HK-2 (cell line): Measurements from ENCODE around the gene TEAD3.
A peak's percentile ranks its signal among the peaks of the same experiment; 100 is the strongest.

Experiments
- DNase-seq: peaks from one replicate; pipeline ENCODE4 v3.0.0-alpha.2; 2018; ENCODE audit not compliant: unreplicated experiment

TEAD3 gene

DNA sequence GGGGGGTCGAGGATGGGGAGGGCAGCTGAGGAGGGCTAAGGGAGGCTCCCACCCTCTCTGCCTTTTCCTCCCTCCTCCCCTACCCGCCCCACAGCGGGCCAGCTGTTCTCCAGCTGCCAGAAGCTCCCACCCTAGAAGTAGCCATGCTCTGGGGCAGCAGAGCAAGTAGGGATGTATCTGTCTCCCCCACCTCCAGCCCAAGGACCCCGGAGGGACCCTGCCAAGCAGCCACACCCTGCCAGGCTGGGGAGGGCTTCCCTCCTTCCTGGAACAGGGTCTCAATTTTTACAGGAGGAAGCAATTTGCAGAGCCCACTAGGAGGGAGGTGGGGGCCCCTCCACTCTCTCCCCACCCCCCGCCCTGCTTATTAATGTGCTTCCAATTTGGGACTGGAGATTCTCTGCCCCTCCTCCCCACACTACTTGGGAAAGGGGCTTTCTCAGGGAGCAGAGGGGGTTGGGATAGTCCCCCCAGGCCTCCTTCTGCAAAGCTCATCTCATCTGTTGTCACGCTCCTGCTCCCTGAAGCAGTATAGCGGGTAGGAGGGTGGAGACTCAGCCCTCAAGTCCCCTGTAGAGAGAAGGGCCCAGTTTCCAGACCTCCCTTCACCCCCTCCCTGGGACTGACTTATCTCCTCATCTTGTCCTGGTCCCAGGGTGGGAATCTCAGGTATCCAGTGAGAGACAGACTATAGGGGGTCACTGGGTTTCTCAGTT, 4.5 kb downstream of the TEAD3 start:
- no peak for DNase-seq

DNA sequence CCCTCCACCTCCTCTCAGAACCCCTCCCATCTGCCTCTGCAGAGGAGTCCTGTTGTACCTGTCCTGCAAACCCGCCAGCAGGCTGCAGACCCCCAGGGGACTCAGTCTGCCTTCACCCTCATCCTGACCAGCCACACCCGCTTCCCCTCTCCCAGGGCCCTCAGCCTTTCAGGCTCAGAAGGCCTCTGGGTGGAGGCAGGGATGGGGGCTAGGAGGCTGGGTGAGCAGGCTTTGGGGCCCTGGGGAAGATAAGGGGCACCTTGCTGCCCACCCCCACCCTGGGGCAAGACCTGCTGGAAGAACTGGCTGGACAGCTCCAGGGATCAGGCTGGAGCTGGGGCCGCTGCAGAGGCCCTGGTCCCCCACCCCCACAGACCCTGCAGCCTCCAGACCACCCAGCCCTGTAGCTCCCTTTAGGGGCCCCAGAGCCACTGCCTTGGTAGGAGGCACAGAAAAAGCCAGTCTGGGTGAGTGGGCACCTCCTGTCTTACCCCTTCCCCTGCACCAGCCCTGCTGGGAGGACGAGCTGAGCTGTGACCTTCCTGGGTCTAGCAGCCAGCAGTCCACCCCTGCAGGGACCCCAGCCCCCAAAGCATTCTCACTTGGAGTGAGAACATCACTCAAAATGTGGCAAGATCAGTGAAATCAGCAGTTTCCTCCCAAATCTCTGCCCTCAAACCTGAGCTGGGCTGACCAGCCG, 5.2 kb downstream of the TEAD3 start:
- DNase-seq = no peak

GRCh38 chr6:35490821-35491557, 5.9 kb downstream of the TEAD3 start:
- no peak for DNase-seq

GRCh38 chr6:35489995-35490791, 6.7 kb downstream of the TEAD3 start:
- no peak for DNase-seq

DNA sequence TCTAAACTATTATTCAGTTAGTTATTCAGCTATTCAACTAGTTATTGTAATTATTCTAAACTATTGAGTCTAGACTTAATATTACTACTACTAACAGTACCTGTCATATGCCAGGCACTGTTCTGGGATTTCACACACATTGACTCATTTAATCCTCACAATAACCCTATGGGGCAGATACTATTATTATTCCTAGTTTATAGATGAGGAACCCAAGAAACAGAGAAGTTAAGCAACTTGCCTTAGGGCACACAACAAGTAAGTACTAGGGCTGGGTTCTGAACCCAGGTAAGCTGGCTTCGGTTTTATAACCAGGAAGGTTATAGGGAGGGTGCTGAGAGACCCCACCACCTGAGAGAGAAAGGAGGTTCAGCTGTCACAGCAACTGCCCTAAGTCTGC, 7.8 kb downstream of the TEAD3 start:
- DNase-seq = no peak

DNA sequence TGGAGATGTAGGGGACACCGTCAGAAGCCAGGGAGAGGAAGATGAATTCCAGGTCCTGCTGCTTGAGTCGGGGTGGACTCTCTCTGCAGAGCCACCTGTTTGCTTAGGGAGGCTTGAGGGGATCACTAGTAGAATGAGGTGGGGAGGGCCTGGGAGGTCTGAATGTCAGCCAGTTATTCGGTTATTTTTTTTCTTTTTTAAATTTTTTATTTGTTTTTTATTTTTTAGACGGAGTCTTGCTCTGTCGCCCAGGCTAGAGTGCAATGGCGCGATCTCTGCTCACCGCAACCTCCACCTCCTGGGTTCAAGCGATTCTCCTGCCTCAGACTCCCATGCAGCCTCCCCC, 8.4 kb downstream of the TEAD3 start:
- DNase-seq = no peak

GRCh38 chr6:35487658-35488516, 9.0 kb downstream of the TEAD3 start:
- no peak for DNase-seq

- DNase-seq = no peak
Measured at GRCh38 chr6:35486005-35486925, 10.6 kb downstream of the TEAD3 start.

GRCh38 chr6:35485402-35485877, 11.4 kb downstream of the TEAD3 start:
- DNase-seq = peak; percentile 58

DNA sequence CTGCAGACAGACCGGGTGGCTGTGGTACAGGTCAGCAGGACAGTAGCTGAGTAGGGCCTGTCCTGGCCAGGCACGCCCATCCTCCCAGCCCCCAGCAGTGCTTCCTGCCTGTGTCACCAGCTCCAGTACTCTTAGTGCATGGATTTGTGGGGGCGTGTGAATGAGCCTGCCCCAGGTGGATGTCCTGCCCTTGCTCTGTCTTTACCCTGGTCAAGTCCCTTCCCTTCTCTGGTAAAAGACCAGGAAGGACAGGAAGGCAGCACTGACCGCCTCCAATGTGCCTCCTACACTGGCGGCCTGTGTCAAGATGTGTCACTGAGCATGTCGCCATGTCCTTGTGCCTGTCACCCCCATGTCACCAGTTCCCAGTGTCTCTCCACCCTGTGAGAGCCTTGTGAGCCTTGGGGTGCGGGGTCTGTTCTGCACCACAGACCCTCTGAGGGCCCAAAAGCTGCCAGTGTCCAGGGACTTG, 11.9 kb downstream of the TEAD3 start:
- peak; percentile 63 for DNase-seq

GRCh38 chr6:35483893-35484645, 12.8 kb downstream of the TEAD3 start:
- no peak for DNase-seq

DNA sequence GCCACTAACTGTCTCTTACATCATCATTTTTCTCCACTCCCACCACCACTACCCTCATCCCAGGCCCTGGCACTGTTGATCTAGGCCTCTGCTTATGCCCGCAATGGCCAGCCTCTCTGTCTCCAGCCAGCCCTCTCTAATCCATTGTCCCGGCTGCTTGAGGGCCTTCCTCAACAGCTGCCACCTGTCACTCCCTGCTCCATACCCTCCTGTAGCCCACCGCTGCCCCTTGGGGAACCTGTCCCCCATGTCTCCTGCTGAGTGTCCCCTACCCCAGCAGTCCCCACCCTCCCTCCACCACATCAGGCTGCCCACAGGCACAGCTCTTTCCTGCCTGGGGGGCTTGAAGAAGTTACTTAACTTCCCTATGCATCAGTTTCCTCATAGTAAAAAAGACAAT, 13.4 kb downstream of the TEAD3 start:
- no peak for DNase-seq

DNA sequence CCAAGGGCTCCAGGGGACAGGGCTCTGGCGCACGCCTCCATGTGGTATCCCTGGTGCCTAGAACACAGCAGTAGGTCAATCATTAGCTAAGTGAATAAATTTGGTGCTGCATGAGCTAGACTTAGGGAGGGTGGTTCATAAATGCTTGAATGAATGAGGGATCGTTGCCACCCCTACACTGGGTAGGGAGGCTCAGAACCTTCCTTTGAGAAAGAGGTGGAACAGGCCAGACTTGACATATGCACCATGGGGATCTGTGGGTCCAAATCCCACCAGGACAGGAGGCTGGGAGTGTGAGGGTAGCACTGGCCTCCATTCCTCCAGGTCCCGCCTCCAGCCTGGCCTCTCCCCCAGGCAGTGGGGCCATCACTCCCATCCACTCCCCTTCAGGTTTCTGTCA, 13.8 kb downstream of the TEAD3 start:
- no peak for DNase-seq

DNA sequence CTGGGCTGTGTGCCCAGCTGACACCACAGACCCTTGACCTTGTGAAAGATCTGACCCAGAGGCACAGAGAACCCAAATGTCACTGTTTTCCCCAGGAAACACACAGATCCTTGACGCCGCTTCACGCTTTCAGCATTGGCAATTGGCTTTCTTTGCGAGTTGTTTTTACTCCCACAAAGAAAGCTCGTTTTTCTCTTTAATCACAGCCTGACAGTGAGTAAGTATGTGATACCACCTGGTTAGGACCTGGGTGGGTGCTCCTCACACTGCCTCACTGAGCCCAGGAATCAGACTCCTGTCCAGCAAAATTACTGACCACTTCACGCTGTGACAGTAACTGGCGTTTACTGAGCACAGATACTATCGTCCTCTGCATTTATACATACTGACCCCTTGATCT, 15.7 kb downstream of the TEAD3 start:
- no peak for DNase-seq

DNA sequence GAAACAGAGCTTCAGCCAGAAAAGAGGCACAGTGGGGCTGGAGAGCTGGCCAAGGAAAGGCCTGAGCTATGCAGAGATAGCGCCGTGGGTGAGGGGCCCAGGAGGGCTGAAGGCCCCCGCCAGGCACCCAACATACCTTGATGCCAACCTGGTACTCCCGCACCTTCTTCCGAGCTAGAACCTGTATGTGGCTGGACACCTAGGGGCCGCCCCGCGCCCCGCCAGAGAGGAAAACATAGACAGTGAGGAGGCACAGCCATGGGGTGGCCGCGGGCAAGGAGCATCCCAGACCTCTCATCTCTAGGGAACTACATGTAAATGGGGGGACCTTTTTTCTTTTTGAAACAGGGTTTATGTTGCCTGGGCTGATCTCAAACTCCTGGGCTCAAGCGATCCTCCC, 16.7 kb downstream of the TEAD3 start:
- DNase-seq = no peak

GRCh38 chr6:35478259-35478658, 18.6 kb downstream of the TEAD3 start:
- no peak for DNase-seq

- DNase-seq = no peak
Measured at GRCh38 chr6:35477551-35478179, 19.2 kb downstream of the TEAD3 start.

- no peak for DNase-seq
Measured at GRCh38 chr6:35477028-35477427, 19.9 kb downstream of the TEAD3 start.

DNA sequence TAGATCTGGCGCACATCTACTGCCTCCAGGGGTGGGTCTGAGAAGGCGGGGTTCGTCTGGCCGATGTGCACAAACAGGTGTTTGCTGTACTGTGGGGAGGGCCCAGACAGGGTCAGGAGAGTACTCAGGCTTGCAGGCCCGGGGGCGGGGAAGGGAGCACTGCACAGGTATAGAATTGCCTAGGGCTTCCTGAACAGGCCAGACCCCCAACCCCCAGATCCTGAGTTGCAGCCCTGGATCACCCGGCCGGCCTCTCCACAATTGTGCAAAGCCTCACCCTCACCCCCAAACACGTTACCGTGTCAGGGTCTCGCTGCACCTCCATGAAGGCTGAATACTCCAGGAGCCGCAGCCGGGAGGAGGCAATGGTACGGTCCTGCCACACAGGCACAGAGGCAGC, 20.9 kb downstream of the TEAD3 start:
- DNase-seq = no peak
